GM19240 (cell line): ENCODE data around the gene ZFP64.
A peak's percentile ranks its signal among the peaks of the same experiment; 100 is the strongest.
"Not testable (repeated sequence)": the region's sequence is repeated elsewhere in the genome, so short reads cannot be mapped to it uniquely, and the experiment has no call there.

ENCODE experiments used
- DNase-seq: peaks from one replicate; pipeline ENCODE4 v3.0.0; 2011; ENCODE audit warnings: low spot score; ENCODE audit not compliant: insufficient read length

ZFP64 gene

DNA sequence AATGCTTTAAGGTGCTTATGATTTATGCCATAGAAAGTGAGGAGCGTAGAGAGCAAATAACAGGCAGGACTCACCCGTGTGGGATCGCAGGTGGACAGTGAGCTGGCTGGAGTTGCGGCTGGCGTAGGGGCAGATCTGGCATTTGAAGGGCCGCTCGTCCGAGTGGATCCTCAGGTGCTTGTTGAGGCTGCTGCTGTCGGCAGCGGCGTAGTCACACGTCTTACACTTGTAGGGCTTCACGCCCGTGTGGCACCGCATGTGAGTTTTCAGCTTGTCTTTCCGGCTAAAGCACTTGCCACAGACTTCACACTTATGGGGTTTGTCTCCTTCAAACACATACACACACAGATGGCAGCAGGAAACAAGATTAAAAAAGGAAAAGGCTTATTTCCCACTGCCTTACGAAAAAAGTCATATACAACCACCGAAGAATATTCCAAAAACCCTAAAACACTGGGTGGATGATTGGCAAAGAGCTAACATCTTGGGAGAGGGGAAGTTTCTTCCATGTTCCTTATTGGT is 31.5 kb downstream of the ZFP64 start:
- no peak for DNase-seq

DNA sequence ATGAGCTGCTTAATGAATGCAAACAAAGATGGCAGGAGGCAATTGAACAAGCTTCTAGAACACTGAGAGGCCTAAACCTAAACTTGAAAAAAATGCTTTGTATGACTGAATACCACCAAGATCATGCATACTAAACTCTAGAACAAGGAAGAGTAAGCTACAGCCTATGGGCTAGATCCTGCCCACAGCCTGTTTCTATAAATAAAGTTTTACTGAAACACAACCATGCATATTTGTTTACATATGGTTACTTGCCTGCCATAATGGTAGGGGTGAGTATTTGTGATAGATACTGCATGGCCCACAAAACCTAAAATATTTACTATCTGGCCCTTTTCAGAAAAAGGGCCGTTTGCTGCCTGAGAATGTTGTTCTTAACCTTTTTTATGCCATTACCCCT is 37.0 kb downstream of the ZFP64 start:
- no peak for DNase-seq

DNA sequence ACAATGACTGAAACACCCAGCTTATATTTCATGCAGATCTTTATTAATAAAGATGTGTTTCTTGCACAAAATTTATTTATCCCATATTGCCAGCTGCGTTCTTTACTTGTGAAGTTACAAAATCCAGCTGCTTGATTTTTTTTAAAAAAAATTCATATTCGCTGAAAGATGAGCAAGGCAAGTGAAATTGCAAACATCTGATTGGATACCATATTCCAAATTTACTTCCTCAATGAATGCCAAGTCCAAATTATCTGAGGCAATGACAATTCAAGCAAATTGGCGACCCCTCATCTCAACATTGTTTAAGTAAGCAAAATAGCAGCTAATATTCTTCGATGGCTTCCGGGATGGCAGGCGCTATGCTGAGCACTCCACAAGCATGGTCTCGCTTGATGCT is 37.7 kb downstream of the ZFP64 start:
- no peak for DNase-seq

DNA sequence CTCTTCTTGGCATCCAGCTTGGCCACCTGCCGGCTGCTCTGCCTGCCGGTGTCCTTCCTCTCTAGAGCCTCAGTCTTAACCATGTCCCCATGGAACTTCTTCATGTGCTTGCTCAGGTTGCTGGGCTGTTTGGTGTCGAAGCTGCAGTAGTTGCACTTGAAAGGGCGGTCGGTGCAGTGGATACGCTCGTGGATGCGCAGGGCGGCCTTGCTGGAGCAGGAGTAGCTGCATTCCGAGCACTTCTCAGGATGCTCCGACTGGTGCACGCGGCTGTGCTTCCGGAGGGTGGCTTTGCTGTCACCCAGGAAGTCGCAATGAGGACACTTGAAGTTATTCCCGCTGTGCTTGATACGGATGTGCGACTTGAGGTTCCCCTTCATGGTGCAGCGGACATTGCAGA is 38.7 kb downstream of the ZFP64 start:
- DNase-seq: no peak

DNA sequence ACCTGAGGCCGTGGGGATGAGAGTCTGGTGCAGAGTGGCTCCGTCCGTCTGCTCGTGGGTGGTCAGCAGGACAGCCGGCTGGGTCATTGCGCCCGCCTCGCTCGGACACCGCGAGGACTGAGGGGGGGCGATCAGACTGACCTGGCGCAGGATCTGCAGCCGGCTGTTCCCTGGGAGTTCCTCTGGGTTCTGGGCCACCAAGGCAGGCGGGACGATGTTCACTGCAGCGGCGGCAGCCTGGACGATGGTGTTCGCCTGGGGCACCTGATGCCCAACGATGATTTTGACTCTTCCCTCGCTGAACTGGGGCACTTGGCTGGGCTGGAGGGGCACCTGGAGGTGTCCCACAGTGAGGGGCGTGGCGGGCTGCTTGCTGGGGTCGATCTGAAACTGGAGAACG is 39.2 kb downstream of the ZFP64 start:
- no peak for DNase-seq

GRCh38 chr20:52150440-52151258 is 40.9 kb downstream of the ZFP64 start:
- DNase-seq: peak; percentile 8

DNA sequence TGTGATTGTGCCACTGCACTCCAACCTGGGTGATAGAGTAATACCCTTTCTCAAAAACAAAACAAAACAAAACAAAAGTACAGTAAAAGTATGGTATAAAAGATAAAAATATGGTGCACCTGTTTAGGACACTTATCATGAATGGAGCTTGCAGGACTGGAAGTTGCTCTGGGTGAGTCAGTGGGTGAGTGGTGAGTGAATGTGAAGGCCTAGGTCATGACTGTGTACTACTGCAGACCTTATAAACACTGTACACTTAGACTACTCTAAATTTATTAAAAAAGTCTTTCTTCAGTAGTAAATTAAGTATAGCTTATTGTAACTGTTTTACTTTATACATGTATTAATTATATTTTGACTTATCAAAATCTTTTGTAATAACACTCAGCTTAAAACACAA is 46.0 kb downstream of the ZFP64 start:
- no peak for DNase-seq

DNA sequence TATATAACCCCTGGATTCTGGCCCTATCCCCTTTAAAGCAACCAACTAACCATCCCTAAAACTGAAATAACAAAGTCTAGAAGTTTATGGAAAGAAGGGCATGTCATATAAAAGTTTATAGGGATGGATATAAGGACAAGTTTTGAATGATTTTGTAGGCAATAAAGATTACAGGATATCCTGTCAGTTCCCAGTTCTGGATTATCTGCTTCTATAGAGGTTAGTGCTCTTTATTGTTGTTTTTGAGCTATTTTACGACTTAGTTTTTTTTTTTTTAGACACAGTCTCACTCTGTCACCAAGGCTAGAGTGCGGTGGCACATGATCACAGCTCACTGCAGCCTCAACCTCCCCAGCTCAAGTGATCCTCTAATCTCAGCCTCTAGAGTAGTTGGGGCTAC is 48.3 kb downstream of the ZFP64 start:
- no peak for DNase-seq

DNA sequence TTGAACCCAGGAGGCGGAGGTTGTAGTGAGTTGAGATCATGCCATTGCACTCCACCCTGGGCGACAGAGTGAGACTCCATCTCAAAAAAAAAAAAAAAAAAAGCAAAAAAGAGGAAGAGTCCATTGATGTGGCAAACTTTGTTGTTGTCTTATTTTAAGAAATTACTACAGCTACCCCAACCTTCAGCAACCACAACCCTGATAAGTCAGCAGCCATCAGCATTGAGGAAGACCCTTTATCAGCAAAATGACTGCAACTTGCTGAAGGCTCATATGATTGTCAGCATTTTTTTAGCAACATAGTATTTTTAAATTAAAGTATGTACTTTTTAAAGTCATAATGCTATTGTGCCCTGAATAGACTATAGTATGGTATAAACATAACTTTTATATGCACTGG is 48.8 kb downstream of the ZFP64 start:
- no peak for DNase-seq

- DNase-seq: no peak
These were observed 51.6 kb downstream of the ZFP64 start for GRCh38 chr20:52139986-52140385.

DNA sequence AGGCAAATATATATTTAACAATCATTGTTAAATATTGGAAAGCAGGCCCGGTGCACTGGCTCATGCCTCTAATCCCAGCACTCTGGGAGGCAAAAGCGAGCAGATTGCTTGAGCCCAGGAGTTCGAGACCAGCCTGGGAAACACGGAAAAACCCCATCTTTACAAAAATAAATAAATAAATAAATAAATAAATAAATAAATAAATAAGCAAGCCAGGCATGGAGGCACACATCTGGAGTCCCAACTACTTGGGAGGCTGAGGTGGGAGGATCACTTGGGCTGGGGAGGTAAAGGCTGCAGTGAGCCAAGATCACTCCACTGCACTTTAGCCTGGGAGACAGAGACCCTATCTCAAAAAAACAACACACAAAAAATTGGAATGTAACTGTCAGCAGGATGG is 53.7 kb downstream of the ZFP64 start:
- no peak for DNase-seq

GRCh38 chr20:52133714-52134113 is 57.9 kb downstream of the ZFP64 start:
- DNase-seq: not testable (repeated sequence)

- no peak for DNase-seq
These were observed 59.2 kb downstream of the ZFP64 start for GRCh38 chr20:52132337-52132736.

DNA sequence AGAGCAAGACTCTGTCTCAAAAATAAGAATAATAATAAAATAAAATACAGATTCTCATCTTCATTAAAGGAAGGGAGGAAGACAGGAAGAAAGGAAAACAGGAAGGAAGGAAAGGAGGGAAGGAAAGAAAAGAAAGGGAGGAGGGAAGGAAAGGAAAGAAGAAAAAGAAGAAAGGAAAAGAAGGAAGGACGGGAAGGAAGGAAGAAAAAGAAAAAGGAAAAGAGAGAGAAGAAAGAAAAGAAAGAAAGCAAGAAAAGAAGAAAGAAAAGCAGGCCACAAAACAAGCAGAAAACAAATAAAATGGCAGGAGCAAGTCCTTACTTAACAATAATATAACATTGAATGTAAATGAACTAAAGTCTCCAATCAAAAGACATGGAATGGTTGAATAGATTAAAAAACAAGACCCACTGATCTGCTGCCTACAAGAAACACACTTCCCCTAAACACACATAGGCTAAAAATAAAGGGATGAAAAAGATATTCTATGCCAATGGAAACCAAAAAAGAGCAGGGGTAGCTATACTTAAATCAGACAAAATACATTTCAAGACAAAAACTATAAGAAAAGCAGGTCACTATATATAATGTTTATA is 60.4 kb downstream of the ZFP64 start:
- no peak for DNase-seq

DNA sequence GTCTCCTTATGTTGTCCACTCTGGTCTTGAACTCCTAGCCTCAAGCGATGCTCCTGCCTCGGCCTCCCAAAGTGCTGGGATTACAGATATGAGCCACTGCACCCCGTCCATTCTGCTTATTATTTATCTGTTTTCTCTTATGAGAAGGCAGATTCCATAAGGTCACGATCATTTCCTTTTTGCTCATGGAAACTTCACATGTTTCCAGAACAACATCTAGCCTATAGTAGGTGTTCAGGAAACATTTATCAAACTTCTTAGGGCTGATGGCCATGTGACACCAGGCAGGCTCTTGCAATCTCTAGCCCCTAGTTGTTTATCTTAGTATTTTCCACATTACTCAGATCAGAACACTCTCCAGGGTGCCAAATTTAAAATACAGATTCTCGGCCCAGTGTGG is 61.2 kb downstream of the ZFP64 start:
- no peak for DNase-seq

DNA sequence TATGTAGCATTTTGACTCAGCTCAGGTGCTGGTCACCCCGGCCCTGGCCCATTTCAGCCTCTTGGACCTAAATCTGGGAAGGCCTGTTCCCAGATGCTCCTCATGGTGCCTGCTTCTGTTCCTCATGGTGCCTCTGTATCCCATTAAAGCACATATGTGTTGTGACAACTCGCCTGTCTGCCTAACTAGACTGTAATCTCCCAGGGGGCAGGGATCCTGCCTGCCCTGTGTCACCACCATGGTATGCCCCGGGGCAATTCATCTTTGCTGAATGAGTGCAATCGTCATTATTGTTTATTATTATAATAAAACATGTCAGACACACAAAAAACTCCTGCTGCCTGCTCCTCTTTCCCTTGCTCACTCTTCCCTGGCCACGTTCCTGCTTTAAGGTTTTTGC is 62.0 kb downstream of the ZFP64 start:
- DNase-seq: no peak

GRCh38 chr20:52127309-52127708 is 64.3 kb downstream of the ZFP64 start:
- DNase-seq: no peak

DNA sequence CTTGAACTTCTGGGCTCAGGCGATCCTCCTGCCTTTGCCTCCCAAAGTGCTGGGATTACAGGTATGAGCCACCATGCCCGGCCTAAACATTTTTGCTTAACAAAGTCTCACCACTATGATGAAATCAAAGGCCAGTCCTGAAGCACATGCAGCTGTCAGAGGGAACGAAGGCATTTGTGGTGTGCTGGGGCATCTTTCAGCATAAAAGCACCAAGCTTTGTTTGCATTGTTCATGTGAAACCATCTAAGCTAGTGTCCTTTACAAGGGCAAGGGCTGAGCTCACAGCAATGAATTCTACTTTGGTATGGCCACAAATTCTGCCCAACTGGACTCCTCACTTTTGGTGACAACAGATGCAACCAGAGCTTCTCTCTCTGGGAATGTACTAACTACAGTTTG is 66.8 kb downstream of the ZFP64 start:
- DNase-seq: no peak

DNA sequence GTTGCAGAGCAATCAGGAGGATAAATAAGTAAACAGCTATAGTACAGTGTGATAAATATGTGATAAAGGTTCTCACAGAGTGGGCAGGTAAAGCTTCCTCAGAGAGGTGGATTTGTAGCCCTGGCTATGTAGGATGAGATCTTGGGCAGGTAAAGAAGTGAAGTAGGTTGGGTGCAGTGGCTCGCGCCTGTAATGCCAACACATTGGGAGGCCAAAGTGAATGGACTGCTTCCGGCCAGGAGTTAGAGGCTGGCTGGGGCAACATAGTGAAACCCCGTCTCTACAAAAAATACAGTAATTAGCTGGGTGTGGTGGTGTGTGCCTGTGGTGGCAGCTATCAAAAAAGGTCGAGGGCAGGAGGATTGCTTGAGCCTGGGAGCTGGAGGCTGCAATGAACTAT is 72.9 kb downstream of the ZFP64 start:
- no peak for DNase-seq

DNA sequence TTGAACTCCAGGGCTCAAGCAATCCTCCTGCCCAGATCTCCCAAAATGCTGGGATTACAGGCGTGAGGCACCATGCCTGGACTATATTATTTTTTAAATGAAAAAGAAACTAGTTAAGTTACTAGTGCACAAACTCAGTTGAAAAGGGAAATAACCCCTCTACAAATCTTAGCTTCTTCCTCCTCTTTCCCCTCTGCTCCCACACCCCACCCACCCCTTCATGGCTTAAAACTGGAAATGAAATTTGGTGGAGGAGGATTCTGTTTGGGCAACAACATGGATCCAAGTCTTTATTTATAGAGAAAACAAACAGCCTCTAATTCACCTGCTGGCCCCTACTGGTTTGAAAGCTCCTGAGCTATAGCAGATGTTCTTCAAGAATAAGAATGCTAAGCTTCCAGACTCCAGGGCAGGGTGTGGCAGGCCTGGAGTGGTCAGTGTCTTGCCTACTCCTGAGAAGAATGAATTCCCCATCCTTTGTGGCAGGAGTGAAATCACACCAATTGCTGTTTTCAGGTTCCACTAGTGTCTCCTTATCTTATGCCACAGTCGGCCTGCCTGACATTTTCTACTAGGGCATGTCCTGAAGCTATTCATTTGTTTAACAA is 73.5 kb downstream of the ZFP64 start:
- no peak for DNase-seq

GRCh38 chr20:52110456-52110855 is 81.1 kb downstream of the ZFP64 start:
- DNase-seq: no peak
